Trophoblast cell (in vitro differentiated cells and primary cell): Measurements from ENCODE around the gene GYS1.

ENCODE experiments used
- DNase-seq, 2 donors: peaks; one replicate each; pipeline ENCODE4 v3.0.0-alpha.2; 2016
- H2AFZ ChIP-seq: 2 replicates; pipeline ENCODE4 v1.6.1; 2013; ENCODE audit warnings: low read length, moderate library complexity, mild to moderate bottlenecking; ENCODE audit not compliant: insufficient read depth, poor library complexity
- H2AK5ac ChIP-seq: 2 replicates; pipeline ENCODE4 v1.6.1; 2013; ENCODE audit warnings: mild to moderate bottlenecking, low read length
- H2BK120ac ChIP-seq: 2 replicates; pipeline ENCODE4 v1.6.1; 2013; ENCODE audit warnings: low read length, mild to moderate bottlenecking, moderate library complexity; ENCODE audit not compliant: insufficient read depth, poor library complexity
- H2BK12ac ChIP-seq: 2 replicates; pipeline ENCODE4 v1.6.1; 2013; ENCODE audit warnings: mild to moderate bottlenecking, low read length, moderate library complexity
- H2BK5ac ChIP-seq: 2 replicates; pipeline ENCODE4 v1.6.1; 2013; ENCODE audit warnings: low read length, low read depth, moderate library complexity, mild to moderate bottlenecking; ENCODE audit not compliant: poor library complexity
- H3K14ac ChIP-seq: 2 replicates; pipeline ENCODE4 v1.6.1; 2013; ENCODE audit warnings: mild to moderate bottlenecking, low read length
- H3K18ac ChIP-seq: 2 replicates; pipeline ENCODE4 v1.6.1; 2013; ENCODE audit warnings: mild to moderate bottlenecking, low read length
- H3K23ac ChIP-seq: 2 replicates; pipeline ENCODE4 v1.6.1; 2013; ENCODE audit warnings: low read length
- H3K27ac ChIP-seq: 2 replicates; pipeline ENCODE4 v1.5.1; 2013; ENCODE audit warnings: low read depth, mild to moderate bottlenecking, inconsistent platforms, low read length, moderate library complexity
- H3K27me3 ChIP-seq: 2 replicates; pipeline ENCODE4 v1.6.1; 2013; ENCODE audit warnings: inconsistent platforms, mild to moderate bottlenecking, low read length, moderate library complexity; ENCODE audit not compliant: insufficient read depth
- H3K36me3 ChIP-seq, 2 experiments: 1 replicate in 1 of 2; 2 replicates in 1 of 2; pipeline ENCODE4 v1.6.1; 2013; ENCODE audit warnings: low read length in 2 of 2, mild to moderate bottlenecking in 2 of 2, moderate library complexity in 1 of 2; ENCODE audit not compliant: insufficient read depth in 2 of 2, control insufficient read depth in 1 of 2
- H3K4ac ChIP-seq: 2 replicates; pipeline ENCODE4 v1.6.1; 2013; ENCODE audit warnings: low read depth, mild to moderate bottlenecking, low read length, moderate library complexity
- H3K4me1 ChIP-seq, 2 experiments: 1 replicate in 1 of 2; 2 replicates in 1 of 2; pipeline ENCODE4 v1.6.1; 2013; ENCODE audit warnings: low read length in 2 of 2, mild to moderate bottlenecking in 2 of 2, moderate library complexity in 1 of 2; ENCODE audit not compliant: insufficient read depth in 2 of 2, control insufficient read depth in 1 of 2
- H3K4me2 ChIP-seq: 2 replicates; pipeline ENCODE4 v1.6.1; 2013; ENCODE audit warnings: inconsistent platforms, mild to moderate bottlenecking, low read length, moderate library complexity
- H3K4me3 ChIP-seq: 2 replicates; pipeline ENCODE4 v1.5.1; 2013; ENCODE audit warnings: mild to moderate bottlenecking, low read depth, low read length, inconsistent platforms
- H3K79me1 ChIP-seq: one replicate; pipeline ENCODE4 v1.6.1; 2013; ENCODE audit warnings: low read length
- H3K79me2 ChIP-seq: 2 replicates; pipeline ENCODE4 v1.6.1; 2013; ENCODE audit warnings: low read length, mild to moderate bottlenecking; ENCODE audit not compliant: control insufficient read depth, insufficient read depth, poor library complexity
- H3K9ac ChIP-seq: 2 replicates; pipeline ENCODE4 v1.6.1; 2013; ENCODE audit warnings: mild to moderate bottlenecking, low read length
- H3K9me3 ChIP-seq: 2 replicates; pipeline ENCODE4 v1.6.1; 2013; ENCODE audit warnings: low read depth, mild to moderate bottlenecking, control low read depth, inconsistent platforms, low read length; ENCODE audit not compliant: insufficient read depth
- H4K12ac ChIP-seq: 2 replicates; pipeline ENCODE4 v1.6.1; 2013; ENCODE audit warnings: low read depth, mild to moderate bottlenecking, low read length, moderate library complexity
- H4K8ac ChIP-seq: 2 replicates; pipeline ENCODE4 v1.6.1; 2013; ENCODE audit warnings: low read depth, mild to moderate bottlenecking, low read length, moderate library complexity
- H4K91ac ChIP-seq: one replicate; pipeline ENCODE4 v1.6.1; 2013; ENCODE audit warnings: low read depth, mild to moderate bottlenecking, low read length, moderate library complexity
- WGBS: extraction: QIAGEN DNeasy Blood & Tissue Kit; methylation state at CpG from one replicate; pipeline ENCODE4 v1.1.7; 2013; ENCODE audit warnings: missing lambda C conversion rate; ENCODE audit not compliant: insufficient read length, insufficient coverage; ENCODE audit errors: extremely low coverage; 5-methylcytosine and 5-hydroxymethylcytosine counted together

GYS1 gene

DNA sequence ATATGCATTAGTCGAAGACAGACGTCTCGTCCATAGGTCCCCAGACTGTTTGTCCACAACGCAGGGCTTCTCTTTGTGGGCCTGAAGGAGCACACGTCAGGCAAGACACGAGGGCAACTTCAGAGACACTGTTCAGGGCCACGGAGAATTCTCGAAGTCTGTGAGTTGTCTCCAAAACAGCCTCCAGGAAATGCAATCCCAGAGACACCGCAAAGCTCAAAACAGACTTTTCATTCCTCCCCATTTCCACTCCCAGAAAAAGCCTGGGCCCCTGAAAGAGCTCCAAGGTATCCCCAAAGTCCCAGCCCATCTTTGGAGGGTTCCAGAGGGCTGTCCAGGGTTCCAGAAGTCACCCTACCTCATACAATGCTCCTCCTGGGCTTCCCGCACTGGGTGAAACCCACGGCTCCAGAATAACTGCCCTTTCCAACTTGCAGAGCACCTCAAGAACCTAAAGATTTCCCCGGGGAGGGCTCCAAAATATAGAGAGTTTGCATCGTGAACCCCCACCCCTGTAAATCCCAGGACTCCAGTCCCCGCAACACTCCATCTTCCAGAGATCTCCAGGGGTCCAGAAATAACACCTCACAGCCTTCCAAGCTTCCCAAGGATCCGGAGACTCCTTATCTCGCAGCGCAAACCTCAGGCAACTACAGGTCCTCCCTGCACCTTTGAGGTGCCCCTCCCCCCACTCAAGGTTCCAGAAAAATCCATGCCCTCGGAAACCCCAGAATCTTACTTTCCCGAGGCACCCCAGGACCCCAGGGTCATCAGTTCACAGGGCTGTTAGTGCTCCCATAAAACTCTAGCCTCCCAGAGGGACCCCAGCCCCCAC is 28.7 kb downstream of the GYS1 start:
- Histone ChIP-seq H3K36me3 (peaks cover 24 to 31% of the 10 kb centered on the region in 2 experiments), H3K27ac (peak overlapping the region; percentile 97), H3K4me1 (peaks cover 25 to 29% of the 10 kb centered on the region in 2 experiments), H3K9me3 (no peaks in the 10 kb centered on the region), H3K4me2 (peak overlapping the region; percentile 48), H4K8ac (peak overlapping the region; percentile 88), H3K79me1 (peaks cover 31% of the 10 kb centered on the region), H3K14ac (peak overlapping the region; percentile 96), H2BK5ac (peak overlapping the region; percentile 78), H3K4me3 (no peak overlapping the region), H3K9ac (peak overlapping the region; percentile 20), H2BK120ac (peak overlapping the region; percentile 97), H4K12ac (peak overlapping the region; percentile 84), H3K79me2 (peaks cover 16% of the 10 kb centered on the region), H3K27me3 (no peaks in the 10 kb centered on the region), H3K23ac (no peak overlapping the region), H2AK5ac (peak overlapping the region; percentile 93), H3K18ac (peak overlapping the region; percentile 95), H3K4ac (peak overlapping the region; percentile 91), H2AFZ (peak overlapping the region; percentile 71), H4K91ac (peak overlapping the region; percentile 99), H2BK12ac (peak overlapping the region; percentile 67)
- peak in 1 of 2 donors; percentile 39 for DNase-seq
- no CpG with 5 or more reads among the region's 19 CpGs for WGBS

DNA sequence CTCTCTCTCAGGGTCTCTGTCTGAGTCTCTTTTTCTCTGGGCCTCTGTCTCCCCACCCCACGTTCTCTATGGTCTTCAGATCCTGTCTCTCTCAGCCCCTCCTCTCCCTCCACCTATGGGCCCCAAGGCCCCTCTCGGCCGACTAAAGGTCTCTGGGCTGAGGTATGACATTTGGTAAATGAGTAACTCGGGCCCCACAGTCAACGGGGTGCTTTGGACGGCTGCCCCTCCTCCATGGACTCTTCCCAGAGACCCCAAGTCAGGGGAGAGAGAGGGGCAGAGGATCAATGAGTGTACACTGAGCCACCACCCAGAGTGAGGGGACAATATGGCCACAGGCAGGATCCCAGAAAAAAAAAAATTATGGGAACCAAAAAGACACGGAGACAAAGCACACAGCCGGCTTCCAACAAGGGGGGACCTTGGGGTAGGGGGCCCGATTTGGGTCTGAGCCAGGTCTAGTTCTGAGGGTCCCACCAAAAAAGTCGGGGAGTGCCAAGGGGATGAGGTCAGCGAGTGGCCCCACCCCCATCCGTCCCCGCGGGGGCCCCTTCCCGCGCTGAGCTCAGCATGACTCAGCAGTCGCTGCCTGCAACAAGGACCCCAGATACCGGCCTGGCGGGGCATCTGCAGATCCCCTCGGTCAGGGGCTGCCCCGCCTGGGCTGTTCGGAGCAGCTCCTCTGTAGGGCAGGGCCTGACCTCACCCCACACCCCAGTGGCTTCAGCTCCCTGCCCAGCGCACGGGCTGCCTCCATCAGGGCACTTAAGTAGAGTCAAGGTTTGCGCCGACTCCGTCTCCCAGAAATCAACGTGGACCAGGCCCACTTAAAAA is 29.5 kb downstream of the GYS1 start:
- peak overlapping the region; percentile 97 for H2BK120ac ChIP-seq
- peak overlapping the region; percentile 78 for H2BK5ac ChIP-seq
- H3K4me3 ChIP-seq, result no peak overlapping the region
- H4K8ac ChIP-seq, result peak overlapping the region; percentile 88
- H3K36me3 ChIP-seq, result peaks cover 16 to 24% of the 10 kb centered on the region in 2 experiments
- peak overlapping the region; percentile 71 for H2AFZ ChIP-seq
- H3K14ac ChIP-seq, result peak overlapping the region; percentile 96
- no peaks in the 10 kb centered on the region for H3K9me3 ChIP-seq
- DNase-seq, result no peak
- H3K4me2 ChIP-seq, result peak overlapping the region; percentile 48
- WGBS, result no CpG with 5 or more reads among the region's 28 CpGs
- peaks cover 16% of the 10 kb centered on the region for H3K79me2 ChIP-seq
- H4K91ac ChIP-seq, result peak overlapping the region; percentile 99
- peak overlapping the region; percentile 20 for H3K9ac ChIP-seq
- H3K4me1 ChIP-seq, result peaks cover 25 to 29% of the 10 kb centered on the region in 2 experiments
- no peak overlapping the region for H3K23ac ChIP-seq
- H3K27me3 ChIP-seq, result no peaks in the 10 kb centered on the region
- peak overlapping the region; percentile 96 for H3K18ac ChIP-seq
- peak overlapping the region; percentile 91 for H2BK12ac ChIP-seq
- peak overlapping the region; percentile 93 for H2AK5ac ChIP-seq
- peaks cover 31% of the 10 kb centered on the region for H3K79me1 ChIP-seq
- H4K12ac ChIP-seq, result peak overlapping the region; percentile 84
- peak overlapping the region; percentile 97 for H3K27ac ChIP-seq
- peak overlapping the region; percentile 91 for H3K4ac ChIP-seq

DNA sequence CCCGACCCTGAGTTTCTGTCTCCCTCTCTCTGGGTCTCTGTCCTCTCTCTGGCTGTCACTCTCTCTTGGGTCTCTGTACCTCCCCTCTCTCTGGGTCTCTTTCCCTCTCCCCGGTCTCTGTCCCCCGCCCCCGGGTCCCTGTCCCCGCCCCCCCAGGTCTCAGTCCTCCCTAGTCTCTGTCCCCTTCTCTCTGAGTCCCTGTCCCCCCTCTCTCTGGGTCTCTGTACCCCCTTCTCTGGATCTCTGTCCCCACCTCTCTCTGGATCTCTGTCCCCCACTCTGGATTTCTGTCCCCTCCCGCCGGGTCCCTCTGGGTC is 30.3 kb downstream of the GYS1 start:
- peak overlapping the region; percentile 99 for H4K91ac ChIP-seq
- peak overlapping the region; percentile 43 for H4K12ac ChIP-seq
- H3K79me1 ChIP-seq, result peaks cover 31% of the 10 kb centered on the region
- no peak overlapping the region for H3K4me3 ChIP-seq
- H3K18ac ChIP-seq, result peak overlapping the region; percentile 61
- peak overlapping the region; percentile 74 for H2BK5ac ChIP-seq
- H2BK12ac ChIP-seq, result peak overlapping the region; percentile 42
- WGBS, result no CpG with 5 or more reads among the region's 7 CpGs
- peak overlapping the region; percentile 29 for H3K14ac ChIP-seq
- no peak overlapping the region for H3K9ac ChIP-seq
- no peaks in the 10 kb centered on the region for H3K9me3 ChIP-seq
- peaks cover 25 to 29% of the 10 kb centered on the region in 2 experiments for H3K4me1 ChIP-seq
- H2BK120ac ChIP-seq, result peak overlapping the region; percentile 2
- peaks cover 15 to 26% of the 10 kb centered on the region in 2 experiments for H3K36me3 ChIP-seq
- peak overlapping the region; percentile 7 for H4K8ac ChIP-seq
- no peak for DNase-seq
- H2AK5ac ChIP-seq, result peak overlapping the region; percentile 12
- H3K79me2 ChIP-seq, result peaks cover 16% of the 10 kb centered on the region
- H3K4ac ChIP-seq, result peak overlapping the region; percentile 30
- peak overlapping the region; percentile 97 for H3K27ac ChIP-seq
- no peaks in the 10 kb centered on the region for H3K27me3 ChIP-seq
- H2AFZ ChIP-seq, result no peak overlapping the region
- no peak overlapping the region for H3K4me2 ChIP-seq
- no peak overlapping the region for H3K23ac ChIP-seq

DNA sequence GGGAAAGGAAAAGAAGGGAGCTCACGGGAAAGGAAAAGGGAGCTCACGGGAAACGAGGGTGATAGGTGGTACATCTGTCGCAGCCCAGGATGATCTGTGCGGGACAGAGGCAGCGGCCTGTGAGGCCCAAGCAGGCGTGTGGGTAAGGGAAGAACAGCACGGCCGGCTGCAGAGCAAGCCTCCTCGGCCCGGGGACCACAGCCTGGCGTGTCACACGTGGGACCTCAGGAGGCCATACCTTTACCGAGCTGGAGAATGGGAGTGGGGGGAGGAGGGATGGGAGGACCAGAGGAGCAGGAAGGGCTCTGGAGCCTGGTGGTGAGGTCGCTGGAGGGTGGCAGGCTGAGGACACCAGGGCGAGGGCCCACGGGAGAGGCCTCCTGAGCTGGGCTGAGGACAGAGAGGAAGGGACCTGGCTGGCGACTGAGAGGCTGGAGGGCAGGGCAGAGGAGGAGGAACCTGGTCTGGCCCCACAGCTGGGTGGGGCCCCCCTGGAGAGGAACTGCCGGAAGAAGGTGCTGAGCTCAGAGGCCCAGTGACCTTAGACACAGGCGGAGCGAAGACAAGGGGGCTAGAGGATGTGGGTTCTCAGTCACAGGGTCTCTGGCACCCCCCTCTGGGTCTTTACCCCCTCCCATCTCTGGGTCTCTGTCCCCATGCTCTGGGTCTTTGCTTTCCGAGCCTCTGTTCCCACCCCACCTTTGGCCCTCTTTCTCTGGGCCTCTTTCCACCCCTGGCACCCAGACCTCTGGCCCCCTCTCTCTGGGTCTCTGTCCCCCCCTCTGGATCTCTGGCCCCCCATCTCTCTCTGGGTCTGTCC is 30.9 kb downstream of the GYS1 start:
- Histone ChIP-seq H2BK120ac (peak overlapping the region; percentile 2), H4K91ac (peak overlapping the region; percentile 89), H3K9ac (no peak overlapping the region), H3K79me1 (peaks cover 31% of the 10 kb centered on the region), H3K14ac (peak overlapping the region; percentile 29), H3K9me3 (no peaks in the 10 kb centered on the region), H4K8ac (peak overlapping the region; percentile 7), H3K18ac (peak overlapping the region; percentile 61), H3K79me2 (peaks cover 16% of the 10 kb centered on the region), H3K4me1 (peaks cover 25 to 29% of the 10 kb centered on the region in 2 experiments), H2AK5ac (peak overlapping the region; percentile 12), H3K27ac (peak overlapping the region; percentile 39), H3K27me3 (no peaks in the 10 kb centered on the region), H3K23ac (no peak overlapping the region), H2BK5ac (peak overlapping the region; percentile 74), H3K4ac (peak overlapping the region; percentile 30), H3K4me2 (no peak overlapping the region), H3K4me3 (no peak overlapping the region), H3K36me3 (peaks cover 12 to 27% of the 10 kb centered on the region in 2 experiments), H4K12ac (peak overlapping the region; percentile 43), H2BK12ac (peak overlapping the region; percentile 42), H2AFZ (no peak overlapping the region)
- no CpG with 5 or more reads among the region's 22 CpGs for WGBS
- peak in 1 of 2 donors; percentile 46 for DNase-seq
